Measurements from ENCODE around the gene NEK11.
"Not testable (repeated sequence)": the region's sequence is repeated elsewhere in the genome, so short reads cannot be mapped to it uniquely, and the experiment has no call there.

NEK11 gene

GRCh38 chr3:131361066-131361463 is 334.4 kb downstream of the NEK11 start:
- not testable (repeated sequence) for DNase-seq (ENCODE audit: low spot score)

- DNase-seq (ENCODE audit: low spot score) = peak; percentile 6
These were observed 335.1 kb downstream of the NEK11 start for GRCh38 chr3:131361464-131362421.

- DNase-seq (ENCODE audit: low spot score) = no peak
These were observed 336.6 kb downstream of the NEK11 start for GRCh38 chr3:131363275-131363674.

GRCh38 chr3:131370935-131371687 is 344.4 kb downstream of the NEK11 start:
- no peak for DNase-seq (ENCODE audit: low spot score)

- DNase-seq (ENCODE audit: low spot score) = no peak
These were observed 345.0 kb downstream of the NEK11 start for GRCh38 chr3:131371688-131372066.

- no peak for DNase-seq (ENCODE audit: low spot score)
These were observed 348.1 kb downstream of the NEK11 start for GRCh38 chr3:131374741-131375140.

GRCh38 chr3:131380821-131381444 is 354.3 kb downstream of the NEK11 start:
- not testable (repeated sequence) for DNase-seq (ENCODE audit: low spot score)

- DNase-seq (ENCODE audit: low spot score) = peak; percentile 94
These were observed 355.0 kb downstream of the NEK11 start, which contains the start of gene NUDT16 for GRCh38 chr3:131381445-131382291. NUDT16 (plus strand) TSS chr3:131381774; CDS start chr3:131381805, 31 bp downstream.

- peak; percentile 18 for DNase-seq (ENCODE audit: low spot score)
These were observed 359.9 kb downstream of the NEK11 start for GRCh38 chr3:131386429-131387165.

- DNase-seq (ENCODE audit: low spot score) = no peak
These were observed 361.3 kb downstream of the NEK11 start for GRCh38 chr3:131387796-131388489.

GRCh38 chr3:131388490-131388799 is 361.8 kb downstream of the NEK11 start:
- peak; percentile 53 for DNase-seq (ENCODE audit: low spot score)

GRCh38 chr3:131390331-131390730 is 363.7 kb downstream of the NEK11 start:
- DNase-seq (ENCODE audit: low spot score) = no peak

- no peak for DNase-seq (ENCODE audit: low spot score)
These were observed 366.4 kb downstream of the NEK11 start for GRCh38 chr3:131393051-131393450.

GRCh38 chr3:131393868-131394267 is 367.2 kb downstream of the NEK11 start:
- no peak for DNase-seq (ENCODE audit: low spot score)

GRCh38 chr3:131394400-131394799 is 367.7 kb downstream of the NEK11 start:
- no peak for DNase-seq (ENCODE audit: low spot score)

GRCh38 chr3:131396170-131396569 is 369.5 kb downstream of the NEK11 start:
- no peak for DNase-seq (ENCODE audit: low spot score)

GRCh38 chr3:131397889-131398288 is 371.2 kb downstream of the NEK11 start:
- DNase-seq (ENCODE audit: low spot score) = no peak

All from kidney capillary endothelial cell (primary cell).